Spleen (tissue), 7 donors: ENCODE data around the gene NAALADL1.

ENCODE experiments used
- POLR2A ChIP-seq, 3 donors: fragments of 450-650 bp; IDR thresholded peaks; one replicate each; pipeline ENCODE4 v1.5.1; 2017; ENCODE audit warnings: antibody characterized with exemption in 3 of 3, mild to moderate bottlenecking in 1 of 3
- POLR2AphosphoS5 ChIP-seq, 3 donors: sonication (generic); formaldehyde crosslinking; IDR thresholded peaks; one replicate each; pipeline ENCODE4 v1.5.1; 2017; ENCODE audit warnings: antibody characterized with exemption in 3 of 3
- TF ChIP-seq, protein P1 (sequence below), 11 experiments: fragments of 200-600 bp in 7 of 11; fragments of 450-650 bp in 4 of 11; sonication (generic) in 4 of 11; IDR thresholded peaks in 8 of 11; conservative IDR thresholded peaks in 3 of 11; 1 replicate in 7 of 11; 2 replicates in 4 of 11; pipeline versions ENCODE4 v1.4.0 to v1.8.0; 2016 to 2021; ENCODE audit warnings: antibody characterized with exemption in 11 of 11, inconsistent platforms in 4 of 11, mild to moderate bottlenecking in 1 of 11
- donor health status: DM: no; HTN: no; CAD: no; lungs with moderate emphysema.
- donor health status: DM: no; HTN: no; CAD: no.
- donor health status: DM: no; HTN: no; CAD: no.

DNA sequence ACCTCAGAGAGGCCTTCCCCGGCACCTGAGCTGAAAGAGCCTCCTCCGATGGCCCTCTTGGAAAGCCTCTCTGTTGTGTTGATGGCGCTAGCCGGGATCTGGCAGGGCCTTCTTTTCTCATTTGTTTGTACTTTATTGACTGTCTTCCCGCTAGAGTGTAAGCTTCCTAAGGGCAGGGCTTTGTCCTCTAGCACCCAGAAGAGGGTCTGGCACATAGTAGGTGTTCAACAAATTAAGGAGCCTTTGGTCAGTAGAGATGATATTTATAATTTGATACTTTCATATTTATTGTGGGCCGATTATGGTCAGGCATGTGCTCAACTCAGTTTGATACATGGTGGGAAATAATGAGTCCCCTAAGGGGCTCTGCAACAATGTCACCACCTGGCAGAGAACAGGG, 40.4 kb downstream of the NAALADL1 start:
- no peak for TF ChIP-seq POLR2A (IDR thresholded peaks at IDR 0.05)
- TF ChIP-seq, protein P1, sequence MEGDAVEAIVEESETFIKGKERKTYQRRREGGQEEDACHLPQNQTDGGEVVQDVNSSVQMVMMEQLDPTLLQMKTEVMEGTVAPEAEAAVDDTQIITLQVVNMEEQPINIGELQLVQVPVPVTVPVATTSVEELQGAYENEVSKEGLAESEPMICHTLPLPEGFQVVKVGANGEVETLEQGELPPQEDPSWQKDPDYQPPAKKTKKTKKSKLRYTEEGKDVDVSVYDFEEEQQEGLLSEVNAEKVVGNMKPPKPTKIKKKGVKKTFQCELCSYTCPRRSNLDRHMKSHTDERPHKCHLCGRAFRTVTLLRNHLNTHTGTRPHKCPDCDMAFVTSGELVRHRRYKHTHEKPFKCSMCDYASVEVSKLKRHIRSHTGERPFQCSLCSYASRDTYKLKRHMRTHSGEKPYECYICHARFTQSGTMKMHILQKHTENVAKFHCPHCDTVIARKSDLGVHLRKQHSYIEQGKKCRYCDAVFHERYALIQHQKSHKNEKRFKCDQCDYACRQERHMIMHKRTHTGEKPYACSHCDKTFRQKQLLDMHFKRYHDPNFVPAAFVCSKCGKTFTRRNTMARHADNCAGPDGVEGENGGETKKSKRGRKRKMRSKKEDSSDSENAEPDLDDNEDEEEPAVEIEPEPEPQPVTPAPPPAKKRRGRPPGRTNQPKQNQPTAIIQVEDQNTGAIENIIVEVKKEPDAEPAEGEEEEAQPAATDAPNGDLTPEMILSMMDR (IDR thresholded peaks at IDR 0.05 in 8 of 11, conservative IDR thresholded peaks at IDR 0.05 in 3 of 11): no peak
- no peak for TF ChIP-seq POLR2AphosphoS5 (IDR thresholded peaks at IDR 0.05)
